Stimulated activated naive B cell treated with anti-CD40 and anti-IgM and Interleukin-4, amounts not matched to agents 10 μg/mL and 1 μg/mL and 100 μg/mL, for 72 hours (primary cell): Measurements from ENCODE around the gene SLC49A3.

Experiments
- ATAC-seq, 2 donors: fragments of 150-1000 bp; cut with Tn5 transposase; replicated peaks; 2 replicates each; pipeline ENCODE4 v1.10.0; 2021; ENCODE audit warnings: moderate library complexity in 1 of 2
- DNase-seq: peaks from one replicate; pipeline ENCODE4 v3.0.0; 2021
- H3K27ac Mint-ChIP-seq: one replicate; pipeline ENCODE4 v1.8.0; 2022; ENCODE audit warnings: mild to moderate bottlenecking, mixed read lengths
- H3K27me3 Mint-ChIP-seq, 2 donors: one replicate each; pipeline ENCODE4 v1.8.0; 2022; ENCODE audit warnings: mixed read lengths in 2 of 2
- H3K36me3 Mint-ChIP-seq, 2 donors: one replicate each; pipeline ENCODE4 v1.8.0; 2022; ENCODE audit warnings: mixed read lengths in 2 of 2, mild to moderate bottlenecking in 1 of 2
- H3K4me1 Mint-ChIP-seq, 2 donors: one replicate each; pipeline ENCODE4 v1.8.0; 2022; ENCODE audit warnings: mixed read lengths in 2 of 2, mild to moderate bottlenecking in 1 of 2
- H3K4me3 Mint-ChIP-seq, 2 donors: one replicate each; pipeline ENCODE4 v1.8.0; 2022; ENCODE audit warnings: mild to moderate bottlenecking in 2 of 2, mixed read lengths in 2 of 2, moderate library complexity in 1 of 2
- H3K9me3 Mint-ChIP-seq, 2 donors: one replicate each; pipeline ENCODE4 v1.8.0; 2022; ENCODE audit warnings: mixed read lengths in 2 of 2, mild to moderate bottlenecking in 1 of 2

SLC49A3 gene

GRCh38 chr4:656436-657337 lies 32.3 kb downstream of the SLC49A3 start:
- H3K9me3 Mint-ChIP-seq: peaks cover 0 to 5% of the 10 kb centered on the region in 2 donors
- DNase-seq: no peak
- peaks cover 2 to 7% of the 10 kb centered on the region in 2 donors for H3K4me1 Mint-ChIP-seq
- ATAC-seq: no peak
- no peak overlapping the region for H3K4me3 Mint-ChIP-seq
- peaks cover 10 to 11% of the 10 kb centered on the region in 2 donors for H3K27me3 Mint-ChIP-seq
- H3K36me3 Mint-ChIP-seq: peaks cover 24 to 28% of the 10 kb centered on the region in 2 donors
- H3K27ac Mint-ChIP-seq: peak overlapping the region; percentile 80

GRCh38 chr4:655464-656151 lies 33.3 kb downstream of the SLC49A3 start:
- Mint-ChIP-seq H3K36me3 (peaks cover 18 to 21% of the 10 kb centered on the region in 2 donors), H3K4me3 (no peak overlapping the region), H3K27me3 (peaks cover 12 to 17% of the 10 kb centered on the region in 2 donors), H3K4me1 (peaks cover 0 to 7% of the 10 kb centered on the region in 2 donors), H3K9me3 (no peaks in the 10 kb centered on the region), H3K27ac (no peak overlapping the region)
- ATAC-seq (no peak), DNase-seq (no peak)

DNA sequence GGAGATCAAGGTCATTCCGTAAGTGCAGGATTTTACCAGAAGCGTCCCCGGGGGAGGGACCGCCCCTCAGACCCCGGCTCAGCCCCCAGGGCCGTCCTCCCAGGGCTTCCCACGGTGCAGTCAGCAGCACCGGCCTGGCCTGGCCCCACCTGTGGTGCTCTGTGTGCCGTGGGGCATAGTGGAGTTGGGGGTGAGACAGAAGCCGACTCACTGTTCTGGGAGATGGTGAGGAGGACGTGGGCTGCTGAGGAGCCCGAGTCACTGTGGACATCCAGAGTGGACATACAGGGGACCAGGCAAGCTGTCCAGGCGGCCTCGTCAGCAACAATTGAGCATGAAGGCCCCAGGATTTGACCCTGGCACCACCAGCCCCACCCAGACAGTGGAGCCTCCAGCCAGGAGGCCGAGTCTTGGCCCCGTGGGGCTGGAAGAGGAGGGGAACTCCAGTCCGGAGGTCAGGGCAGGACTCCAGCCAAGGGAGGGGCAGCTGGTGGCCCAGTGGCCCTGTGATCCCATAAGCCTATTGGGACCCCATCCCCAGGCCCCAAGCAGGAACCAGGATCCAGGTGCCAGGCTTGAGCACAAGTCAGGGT lies 34.0 kb downstream of the SLC49A3 start:
- H3K27ac Mint-ChIP-seq: no peak overlapping the region
- ATAC-seq (no peak), DNase-seq (no peak)
- H3K4me3 Mint-ChIP-seq: no peak overlapping the region
- H3K9me3 Mint-ChIP-seq: no peaks in the 10 kb centered on the region
- peaks cover 12 to 14% of the 10 kb centered on the region in 2 donors for H3K36me3 Mint-ChIP-seq
- H3K4me1 Mint-ChIP-seq: peaks cover 0 to 5% of the 10 kb centered on the region in 2 donors
- peaks cover 16 to 23% of the 10 kb centered on the region in 2 donors for H3K27me3 Mint-ChIP-seq

DNA sequence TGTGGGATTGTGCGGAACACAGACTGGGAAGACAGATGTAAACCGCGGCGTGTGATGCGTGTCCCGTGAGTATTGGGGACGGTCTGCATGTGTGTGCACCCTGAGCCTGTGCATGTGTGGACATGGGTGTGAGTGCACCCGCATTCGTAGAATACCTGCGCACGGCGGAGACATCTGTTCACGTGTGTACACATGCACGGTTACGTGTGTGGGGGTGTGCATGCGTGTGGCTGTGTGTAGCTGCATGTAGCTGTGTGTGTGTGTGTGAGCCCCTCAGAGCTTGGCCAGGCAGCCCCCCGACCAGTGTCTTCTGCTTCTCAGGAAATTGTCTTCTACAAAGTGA lies 34.5 kb downstream of the SLC49A3 start:
- H3K4me3 Mint-ChIP-seq: no peak overlapping the region
- no peaks in the 10 kb centered on the region for H3K9me3 Mint-ChIP-seq
- H3K4me1 Mint-ChIP-seq: peaks cover 0 to 2% of the 10 kb centered on the region in 2 donors
- H3K27ac Mint-ChIP-seq: no peak overlapping the region
- H3K27me3 Mint-ChIP-seq: peaks cover 16 to 23% of the 10 kb centered on the region in 2 donors
- peaks cover 7 to 9% of the 10 kb centered on the region in 2 donors for H3K36me3 Mint-ChIP-seq
- ATAC-seq: no peak
- no peak for DNase-seq

GRCh38 chr4:653831-654502 lies 35.0 kb downstream of the SLC49A3 start:
- DNase-seq: no peak
- H3K27me3 Mint-ChIP-seq: peaks cover 16 to 23% of the 10 kb centered on the region in 2 donors
- no peaks in the 10 kb centered on the region for H3K9me3 Mint-ChIP-seq
- ATAC-seq: no peak
- peaks cover 0 to 2% of the 10 kb centered on the region in 2 donors for H3K4me1 Mint-ChIP-seq
- H3K4me3 Mint-ChIP-seq: no peak overlapping the region
- H3K27ac Mint-ChIP-seq: no peak overlapping the region
- peaks cover 3 to 6% of the 10 kb centered on the region in 2 donors for H3K36me3 Mint-ChIP-seq

DNA sequence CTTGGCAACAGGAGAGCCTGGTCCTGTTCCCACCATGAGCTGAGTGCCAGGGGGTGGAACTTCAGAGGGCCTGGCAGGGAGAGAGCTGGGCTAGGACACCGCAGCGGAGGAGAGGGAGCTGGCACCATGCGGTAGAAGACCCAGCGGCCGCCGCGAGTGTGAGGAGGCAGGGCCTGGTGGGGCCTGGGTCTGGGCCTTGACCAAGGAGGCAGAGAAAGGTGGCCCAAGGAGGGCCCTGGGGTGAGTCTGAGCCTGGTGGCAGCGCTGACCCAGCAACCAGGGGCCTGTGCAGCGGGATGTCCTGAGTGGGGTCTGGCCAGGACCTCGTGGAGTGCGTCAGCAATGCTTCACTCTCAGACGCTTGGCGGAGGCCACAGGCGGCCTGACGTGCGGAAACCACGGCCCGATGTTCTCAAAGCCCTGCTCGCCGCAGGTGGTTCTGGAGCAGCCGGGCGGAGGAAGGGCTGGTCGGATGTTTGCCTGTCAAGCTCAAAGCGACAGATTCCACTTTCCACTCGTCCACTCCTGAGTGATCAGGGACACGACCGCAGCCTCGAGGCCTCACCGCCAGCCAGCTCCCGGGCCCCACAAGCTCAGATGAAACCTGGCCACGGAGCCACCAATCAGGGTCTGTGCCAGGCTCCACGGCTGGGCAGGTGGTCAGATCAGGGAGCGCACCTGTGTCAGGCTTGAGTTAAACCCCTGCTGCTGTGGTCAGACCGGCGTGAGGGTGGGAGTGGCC lies 35.7 kb downstream of the SLC49A3 start:
- Mint-ChIP-seq H3K36me3 (peaks cover 0 to 3% of the 10 kb centered on the region in 2 donors), H3K27me3 (peaks cover 22 to 29% of the 10 kb centered on the region in 2 donors), H3K27ac (no peak overlapping the region), H3K9me3 (no peaks in the 10 kb centered on the region), H3K4me1 (peaks cover 0 to 2% of the 10 kb centered on the region in 2 donors), H3K4me3 (no peak overlapping the region)
- ATAC-seq (no peak), DNase-seq (no peak)

- Mint-ChIP-seq H3K4me3 (no peak overlapping the region), H3K9me3 (no peaks in the 10 kb centered on the region), H3K4me1 (peaks cover 0 to 2% of the 10 kb centered on the region in 2 donors), H3K27ac (peak overlapping the region; percentile 47), H3K36me3 (no peaks in the 10 kb centered on the region), H3K27me3 (peaks cover 30 to 38% of the 10 kb centered on the region in 2 donors)
- no peak for ATAC-seq
- DNase-seq: no peak
These were observed 36.9 kb downstream of the SLC49A3 start for GRCh38 chr4:651884-652642.

GRCh38 chr4:650951-651883 lies 37.7 kb downstream of the SLC49A3 start:
- peaks cover 0 to 3% of the 10 kb centered on the region in 2 donors for H3K4me1 Mint-ChIP-seq
- H3K4me3 Mint-ChIP-seq: no peak overlapping the region
- H3K27ac Mint-ChIP-seq: no peak overlapping the region
- H3K36me3 Mint-ChIP-seq: no peaks in the 10 kb centered on the region
- DNase-seq (no peak), ATAC-seq (no peak)
- H3K9me3 Mint-ChIP-seq: no peaks in the 10 kb centered on the region
- H3K27me3 Mint-ChIP-seq: peaks cover 36 to 43% of the 10 kb centered on the region in 2 donors

DNA sequence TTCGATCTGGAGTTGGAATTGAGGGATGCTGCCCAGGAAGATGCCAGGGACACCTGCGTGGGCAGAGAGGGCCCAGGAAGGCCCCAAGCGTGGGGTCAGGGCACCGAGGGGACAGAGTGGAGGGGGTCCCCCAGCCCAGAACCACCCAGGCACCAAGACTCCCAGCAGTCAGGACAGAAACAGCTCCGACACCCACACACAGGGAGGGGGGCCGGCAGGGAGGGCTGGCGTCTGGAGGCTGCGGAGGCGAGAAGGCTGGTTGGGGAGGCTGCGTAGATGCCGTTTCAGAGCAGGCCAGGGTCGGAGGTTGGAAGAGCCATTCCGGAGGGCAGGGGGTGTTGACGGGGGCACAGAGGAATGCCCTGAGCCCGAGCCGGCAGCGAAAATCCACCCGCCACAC lies 38.5 kb downstream of the SLC49A3 start:
- H3K4me3 Mint-ChIP-seq: no peak overlapping the region
- H3K9me3 Mint-ChIP-seq: no peaks in the 10 kb centered on the region
- no peaks in the 10 kb centered on the region for H3K36me3 Mint-ChIP-seq
- no peak overlapping the region for H3K27ac Mint-ChIP-seq
- H3K27me3 Mint-ChIP-seq: peaks cover 42 to 51% of the 10 kb centered on the region in 2 donors
- peaks cover 0 to 6% of the 10 kb centered on the region in 2 donors for H3K4me1 Mint-ChIP-seq
- ATAC-seq: no peak
- no peak for DNase-seq

DNA sequence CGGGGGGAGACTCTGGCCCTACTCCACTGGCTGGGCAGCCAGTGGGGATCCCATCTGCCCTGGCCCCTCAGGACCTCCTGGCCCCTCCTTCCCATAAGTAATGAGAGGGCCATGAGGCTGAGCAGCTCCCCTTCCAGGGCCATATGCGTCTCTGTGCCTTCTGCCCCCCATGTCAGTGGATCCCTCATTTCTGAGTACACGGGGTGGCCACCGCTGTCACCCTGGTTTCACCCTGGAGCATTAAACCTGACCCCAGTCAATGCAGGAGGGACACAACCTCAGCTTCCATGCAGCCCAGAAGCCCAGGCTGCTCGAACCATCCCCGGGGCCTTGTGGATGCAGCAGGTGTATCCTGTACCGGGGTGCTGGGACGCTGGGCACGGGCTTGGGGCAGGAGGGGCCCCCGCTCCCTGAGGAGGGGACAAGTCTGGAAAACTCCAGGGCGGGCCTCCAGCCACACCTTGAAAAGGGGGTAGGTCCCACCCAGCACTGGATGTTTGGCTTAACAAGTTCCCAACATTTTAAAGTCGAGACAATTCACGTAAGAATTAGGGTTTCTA lies 39.1 kb downstream of the SLC49A3 start:
- H3K4me3 Mint-ChIP-seq: no peak overlapping the region
- H3K4me1 Mint-ChIP-seq: peaks cover 0 to 6% of the 10 kb centered on the region in 2 donors
- H3K27me3 Mint-ChIP-seq: peaks cover 42 to 52% of the 10 kb centered on the region in 2 donors

DNA sequence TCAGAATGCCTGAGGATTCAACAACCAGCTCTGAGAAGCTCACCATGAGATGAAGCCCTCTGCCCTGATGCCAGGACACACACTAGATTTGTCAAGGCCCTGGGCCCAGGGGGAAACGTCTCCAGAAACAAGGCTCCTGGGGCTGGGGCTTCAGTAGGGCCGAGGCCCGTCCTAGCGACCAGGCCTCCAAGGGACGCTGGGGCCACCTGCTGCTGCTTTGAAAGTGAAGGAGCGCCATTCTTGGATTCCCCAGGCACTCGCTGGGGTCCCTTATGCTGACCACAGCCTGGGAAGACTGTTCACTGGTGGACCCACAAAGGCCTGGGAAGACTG lies 39.7 kb downstream of the SLC49A3 start:
- ATAC-seq (no peak), DNase-seq (no peak)
- Mint-ChIP-seq H3K4me1 (peaks cover 0 to 6% of the 10 kb centered on the region in 2 donors), H3K27me3 (peaks cover 42 to 52% of the 10 kb centered on the region in 2 donors), H3K36me3 (no peaks in the 10 kb centered on the region), H3K27ac (no peak overlapping the region), H3K4me3 (no peak overlapping the region), H3K9me3 (peaks cover 0 to 4% of the 10 kb centered on the region in 2 donors)

More for the DNA sequence above, 39.1 kb downstream of the SLC49A3 start:
- DNase-seq: no peak
- peaks cover 0 to 1% of the 10 kb centered on the region in 2 donors for H3K9me3 Mint-ChIP-seq
- H3K27ac Mint-ChIP-seq: no peak overlapping the region
- no peak for ATAC-seq
- H3K36me3 Mint-ChIP-seq: no peaks in the 10 kb centered on the region
